CD4-positive, CD25-positive, alpha-beta regulatory T cell (primary cell): ENCODE data around the gene PTPRG. TPM values are rescaled to one million over a fixed set of nuclear protein-coding genes. Genes with fewer than 3 reads are reported as not detected.

Experiments used
- ATAC-seq, 2 donors: fragments of 150-1000 bp; cut with Tn5 transposase; one replicate each; pipeline ENCODE4 v1.10.0; 2021; ENCODE audit warnings: low read depth in 2 of 2, moderate number of reproducible peaks in 2 of 2, moderate library complexity in 1 of 2
- DNase-seq, 3 donors: peaks; one replicate each; pipeline versions ENCODE4 v3.0.0 to v3.0.0-alpha.2; 2012 to 2022; ENCODE audit warnings: mixed read lengths in 1 of 3
- H3K27ac ChIP-seq: one replicate; pipeline ENCODE4 v1.7.0; 2013; ENCODE audit warnings: mild to moderate bottlenecking, low read length; ENCODE audit not compliant: insufficient read depth, poor library complexity, severe bottlenecking
- H3K27me3 ChIP-seq: one replicate; pipeline ENCODE4 v1.7.0; 2013; ENCODE audit warnings: low read length; ENCODE audit not compliant: control insufficient read depth, insufficient read depth
- H3K36me3 ChIP-seq: one replicate; pipeline ENCODE4 v1.7.0; 2013; ENCODE audit warnings: mild to moderate bottlenecking, low read length, moderate library complexity; ENCODE audit not compliant: control insufficient read depth, insufficient read depth
- H3K4me1 ChIP-seq: 2 replicates; pipeline ENCODE4 v1.7.0; 2013; ENCODE audit warnings: mild to moderate bottlenecking, low read length; ENCODE audit not compliant: insufficient read depth, control insufficient read depth, poor library complexity, severe bottlenecking
- H3K4me3 ChIP-seq: one replicate; pipeline ENCODE4 v1.7.0; 2013; ENCODE audit warnings: low read depth, mild to moderate bottlenecking, low read length, moderate library complexity
- H3K9me3 ChIP-seq, 2 experiments: 1 replicate in 1 of 2; 2 replicates in 1 of 2; pipeline ENCODE4 v1.7.0; 2013; ENCODE audit warnings: low read length in 2 of 2, mild to moderate bottlenecking in 1 of 2, moderate library complexity in 1 of 2; ENCODE audit not compliant: control insufficient read depth in 2 of 2
- H3K27ac Mint-ChIP-seq, 3 donors: one replicate each; pipeline ENCODE4 v1.8.0; 2020 to 2022; ENCODE audit warnings: mild to moderate bottlenecking in 3 of 3, mixed read lengths in 3 of 3, moderate library complexity in 2 of 3
- H3K27me3 Mint-ChIP-seq: one replicate; pipeline ENCODE4 v1.8.0; 2022; ENCODE audit warnings: mild to moderate bottlenecking, mixed read lengths
- H3K36me3 Mint-ChIP-seq: one replicate; pipeline ENCODE4 v1.8.0; 2020; ENCODE audit warnings: mixed read lengths
- H3K4me1 Mint-ChIP-seq, 4 donors: one replicate each; pipeline ENCODE4 v1.8.0; 2020 to 2022; ENCODE audit warnings: mixed read lengths in 4 of 4, mild to moderate bottlenecking in 1 of 4
- H3K4me3 Mint-ChIP-seq, 4 donors: one replicate each; pipeline ENCODE4 v1.8.0; 2020 to 2022; ENCODE audit warnings: mild to moderate bottlenecking in 4 of 4, mixed read lengths in 4 of 4, moderate library complexity in 3 of 4
- H3K9me3 Mint-ChIP-seq, 7 donors: one replicate each; pipeline ENCODE4 v1.8.0; 2020 to 2022; ENCODE audit warnings: mixed read lengths in 7 of 7, mild to moderate bottlenecking in 3 of 7, moderate library complexity in 2 of 7
- polyA plus RNA-seq, 4 donors: library from polyadenylated mRNA; unstranded; fragments of 300-500 nt; fragmentation: Illumina TruSeq; gene quantifications; one replicate each; pipeline ENCODE4 v1.2.3, GENCODE V29; 2021
- total RNA-seq: library from RNA; stranded (reverse); gene quantifications from one replicate; pipeline ENCODE4 v1.2.3, GENCODE V29; 2022

Gene PTPRG
- total and polyA plus RNA-seq, 5 donors from 2014 or later: not detected

DNA sequence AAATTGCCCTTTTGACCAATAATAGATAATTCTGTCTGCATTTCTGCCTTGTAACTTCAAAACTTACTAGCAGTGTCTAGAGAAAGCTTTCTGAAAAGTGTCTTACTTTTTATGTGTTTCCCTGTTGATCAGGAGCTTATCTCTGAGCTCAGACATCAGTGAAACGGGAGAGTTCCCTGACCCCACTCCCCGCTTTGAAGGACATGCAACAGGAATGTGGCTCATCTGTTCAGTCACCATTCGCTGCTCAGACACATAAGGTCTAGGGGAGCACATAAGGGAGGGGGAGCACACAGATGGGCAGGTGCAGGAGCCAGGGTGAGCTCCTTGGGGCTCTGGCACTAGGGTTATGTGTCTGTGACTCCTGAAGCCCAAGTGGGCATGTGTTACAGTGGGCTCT lies 607.0 kb downstream of the PTPRG start:
- Histone ChIP-seq H3K9me3 (peaks cover 0 to 2% of the 10 kb centered on the region in 2 experiments), H3K4me1 (no peaks in the 10 kb centered on the region), H3K27ac (no peak overlapping the region), H3K36me3 (no peaks in the 10 kb centered on the region), H3K4me3 (no peak overlapping the region), H3K27me3 (no peaks in the 10 kb centered on the region)
- Mint-ChIP-seq H3K9me3 (peaks cover 0 to 6% (median 4%) of the 10 kb centered on the region in 7 donors), H3K27ac (no peak overlapping the region), H3K27me3 (no peaks in the 10 kb centered on the region), H3K4me1 (no peaks in the 10 kb centered on the region), H3K4me3 (no peak overlapping the region), H3K36me3 (no peaks in the 10 kb centered on the region)
- ATAC-seq (no peak), DNase-seq (no peak)

DNA sequence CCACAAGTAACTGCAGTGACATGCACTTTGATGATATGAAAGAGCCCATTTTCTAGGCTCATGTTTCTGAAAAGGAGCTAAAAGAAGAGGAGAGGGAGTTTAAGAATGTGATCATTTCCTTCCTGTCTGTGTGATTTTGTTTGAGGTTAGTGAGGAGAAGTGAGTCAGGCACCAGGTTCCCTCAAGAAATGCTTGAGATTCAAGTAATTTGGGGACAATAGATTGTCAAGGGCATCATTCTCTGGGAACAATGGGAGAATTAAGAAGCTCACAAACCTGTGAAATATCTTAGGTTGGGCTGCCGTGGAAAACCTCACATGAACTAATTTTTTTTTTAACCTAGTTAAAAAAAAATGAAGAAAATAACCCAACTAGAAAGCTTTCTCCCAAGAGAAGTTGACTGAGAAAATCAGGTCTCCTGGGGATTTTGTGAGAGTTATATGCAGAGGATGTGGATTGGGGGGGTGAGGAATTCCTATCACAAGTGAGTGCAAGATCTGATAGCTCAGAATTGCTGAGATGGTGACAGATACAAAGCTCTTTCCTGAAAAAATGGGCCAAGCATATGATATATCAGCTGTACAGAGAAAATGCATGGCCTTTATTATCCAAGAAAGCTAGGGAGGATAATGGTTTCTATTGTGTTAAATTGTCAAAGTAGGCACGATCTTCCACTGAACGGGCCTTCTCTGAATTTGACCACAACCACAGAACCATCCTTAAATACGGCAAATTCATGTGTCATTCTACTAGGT lies 608.7 kb downstream of the PTPRG start:
- Mint-ChIP-seq H3K9me3 (peaks cover 0 to 6% (median 4%) of the 10 kb centered on the region in 7 donors), H3K36me3 (no peaks in the 10 kb centered on the region), H3K4me3 (no peak overlapping the region), H3K4me1 (no peaks in the 10 kb centered on the region), H3K27ac (no peak overlapping the region), H3K27me3 (no peaks in the 10 kb centered on the region)
- DNase-seq: no peak
- Histone ChIP-seq H3K4me1 (no peaks in the 10 kb centered on the region), H3K4me3 (no peak overlapping the region), H3K36me3 (no peaks in the 10 kb centered on the region), H3K27me3 (no peaks in the 10 kb centered on the region), H3K9me3 (peaks cover 0 to 2% of the 10 kb centered on the region in 2 experiments), H3K27ac (no peak overlapping the region)
- ATAC-seq: no peak

DNA sequence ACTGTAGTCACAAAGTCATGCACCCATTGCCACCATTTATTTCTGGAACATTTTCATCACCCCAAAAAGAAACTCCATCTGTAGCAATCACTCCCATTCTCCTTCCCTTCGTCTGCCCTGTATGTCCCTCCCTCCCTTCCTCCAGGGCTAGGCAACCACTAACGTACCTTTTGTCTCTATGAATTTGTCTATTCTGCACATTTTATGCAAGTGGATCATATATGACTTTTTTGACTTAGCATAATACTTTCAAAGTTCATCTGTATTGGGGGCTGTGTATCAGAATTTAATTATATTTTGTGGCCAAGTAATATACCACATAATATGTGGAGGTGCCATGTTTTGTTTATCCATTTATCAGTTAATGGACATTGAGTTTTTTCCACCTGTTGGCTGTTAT lies 610.4 kb downstream of the PTPRG start:
- Mint-ChIP-seq H3K36me3 (no peaks in the 10 kb centered on the region), H3K4me1 (no peaks in the 10 kb centered on the region), H3K27ac (no peak overlapping the region), H3K27me3 (no peaks in the 10 kb centered on the region), H3K4me3 (no peak overlapping the region), H3K9me3 (peaks cover 0 to 6% (median 4%) of the 10 kb centered on the region in 7 donors)
- Histone ChIP-seq H3K27ac (no peak overlapping the region), H3K36me3 (no peaks in the 10 kb centered on the region), H3K27me3 (no peaks in the 10 kb centered on the region), H3K9me3 (peaks cover 0 to 2% of the 10 kb centered on the region in 2 experiments), H3K4me3 (no peak overlapping the region), H3K4me1 (no peaks in the 10 kb centered on the region)
- no peak for ATAC-seq
- DNase-seq: no peak

DNA sequence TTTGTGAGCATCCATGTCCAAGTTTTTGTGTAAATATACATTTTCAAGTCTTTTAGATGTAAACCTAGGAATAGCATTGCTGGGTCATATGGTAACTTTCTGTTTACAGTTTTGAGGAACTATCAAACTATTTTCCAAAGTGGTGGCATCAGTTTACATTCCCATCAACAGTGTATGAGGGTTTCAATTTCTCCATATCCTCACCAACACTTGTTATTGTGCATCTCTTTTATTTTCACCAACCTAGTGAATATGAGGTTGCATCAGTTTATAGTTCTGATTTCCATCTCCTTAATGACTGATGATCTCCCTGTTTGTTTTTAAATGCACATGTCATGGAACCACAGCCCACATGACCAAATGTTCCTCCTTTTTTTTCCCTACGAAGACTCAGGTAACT lies 610.8 kb downstream of the PTPRG start:
- ATAC-seq: no peak
- Histone ChIP-seq H3K27ac (no peak overlapping the region), H3K4me1 (no peaks in the 10 kb centered on the region), H3K36me3 (no peaks in the 10 kb centered on the region), H3K4me3 (no peak overlapping the region), H3K27me3 (no peaks in the 10 kb centered on the region), H3K9me3 (peaks cover 0 to 2% of the 10 kb centered on the region in 2 experiments)
- no peak for DNase-seq
- Mint-ChIP-seq H3K4me3 (no peak overlapping the region), H3K27ac (no peak overlapping the region), H3K9me3 (peaks cover 0 to 6% (median 4%) of the 10 kb centered on the region in 7 donors), H3K4me1 (no peaks in the 10 kb centered on the region), H3K36me3 (no peaks in the 10 kb centered on the region), H3K27me3 (no peaks in the 10 kb centered on the region)

DNA sequence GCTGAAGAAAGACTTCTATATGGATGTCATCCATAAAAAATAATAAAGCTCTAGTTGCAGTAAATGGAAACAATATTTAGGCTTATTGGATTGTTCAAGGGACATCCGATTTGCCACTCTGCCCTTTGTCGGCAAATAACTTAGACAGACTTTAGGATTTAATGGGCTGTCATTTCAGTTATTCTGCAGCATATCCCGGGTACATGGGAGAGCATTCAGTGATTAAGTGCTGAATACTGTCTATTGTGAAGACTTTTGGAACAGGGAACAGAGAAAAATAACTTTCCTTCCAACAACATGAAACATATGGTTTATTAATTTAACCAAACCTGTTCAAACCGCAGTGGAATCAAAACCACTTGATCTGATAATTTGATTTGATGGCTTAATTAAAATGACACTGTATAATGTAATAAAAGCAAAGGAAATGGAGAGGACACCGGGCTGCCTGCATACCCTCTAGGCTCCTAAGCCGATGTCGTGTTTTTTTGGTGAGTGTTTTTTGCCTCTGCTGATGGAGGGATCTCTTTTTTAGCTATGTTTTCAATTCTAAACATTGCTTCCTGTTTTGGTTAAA lies 612.7 kb downstream of the PTPRG start:
- Histone ChIP-seq H3K27ac (no peak overlapping the region), H3K9me3 (peaks cover 0 to 2% of the 10 kb centered on the region in 2 experiments), H3K4me3 (no peak overlapping the region), H3K27me3 (no peaks in the 10 kb centered on the region), H3K36me3 (no peaks in the 10 kb centered on the region), H3K4me1 (no peaks in the 10 kb centered on the region)
- H3K4me3 Mint-ChIP-seq: no peak overlapping the region
- no peaks in the 10 kb centered on the region for H3K4me1 Mint-ChIP-seq
- no peaks in the 10 kb centered on the region for H3K36me3 Mint-ChIP-seq
- DNase-seq (no peak), ATAC-seq (no peak)
- no peak overlapping the region for H3K27ac Mint-ChIP-seq
- peaks cover 0 to 6% (median 4%) of the 10 kb centered on the region in 7 donors for H3K9me3 Mint-ChIP-seq
- no peaks in the 10 kb centered on the region for H3K27me3 Mint-ChIP-seq

DNA sequence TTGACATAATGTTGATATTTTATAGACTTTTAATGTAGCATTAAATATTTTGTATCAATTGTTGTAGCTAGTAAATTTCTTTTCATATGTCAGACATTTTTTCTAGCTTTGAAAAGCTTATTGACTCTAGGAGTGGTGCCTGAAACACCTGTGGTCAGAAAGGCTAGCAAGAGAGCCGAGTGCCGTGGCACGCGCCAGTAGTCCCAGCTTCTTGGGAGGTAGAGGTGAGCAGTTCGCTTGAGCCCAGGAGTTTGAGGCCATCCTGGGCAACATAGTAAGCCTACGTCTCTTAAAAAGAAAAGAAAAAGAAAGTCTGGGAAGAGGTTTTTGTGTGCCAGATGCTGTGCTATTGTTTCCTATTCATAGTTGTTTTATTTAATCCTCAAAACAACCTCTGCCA lies 613.8 kb downstream of the PTPRG start:
- no peak for DNase-seq
- H3K36me3 ChIP-seq: no peaks in the 10 kb centered on the region
- H3K27me3 Mint-ChIP-seq: no peaks in the 10 kb centered on the region
- peaks cover 0 to 6% (median 4%) of the 10 kb centered on the region in 7 donors for H3K9me3 Mint-ChIP-seq
- no peaks in the 10 kb centered on the region for H3K4me1 ChIP-seq
- H3K27ac Mint-ChIP-seq: no peak overlapping the region
- H3K4me3 ChIP-seq: no peak overlapping the region
- H3K27me3 ChIP-seq: no peaks in the 10 kb centered on the region
- no peaks in the 10 kb centered on the region for H3K36me3 Mint-ChIP-seq
- H3K9me3 ChIP-seq: peaks cover 0 to 2% of the 10 kb centered on the region in 2 experiments
- H3K27ac ChIP-seq: no peak overlapping the region
- H3K4me3 Mint-ChIP-seq: no peak overlapping the region
- H3K4me1 Mint-ChIP-seq: no peaks in the 10 kb centered on the region
- no peak for ATAC-seq

DNA sequence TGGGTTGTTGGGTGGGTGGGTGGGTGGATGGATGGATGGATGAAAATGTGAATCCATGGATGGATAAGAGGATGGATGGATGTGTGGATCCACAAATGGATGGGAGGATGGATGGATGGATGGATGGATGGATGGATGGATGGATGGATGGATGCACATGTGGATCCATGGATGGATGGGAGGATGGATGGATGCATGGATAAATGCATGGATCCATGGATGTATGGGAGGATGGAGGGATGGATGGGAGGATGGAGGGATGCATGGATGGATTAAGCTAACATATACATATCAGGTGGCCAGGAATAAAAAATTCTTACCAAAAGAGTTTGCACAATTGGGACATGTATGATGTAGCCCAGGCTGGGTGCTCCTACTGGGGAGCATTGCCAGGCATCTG lies 616.7 kb downstream of the PTPRG start:
- Mint-ChIP-seq H3K36me3 (no peaks in the 10 kb centered on the region), H3K4me1 (no peaks in the 10 kb centered on the region)
- no peak overlapping the region for H3K4me3 ChIP-seq

More for the DNA sequence above, 616.7 kb downstream of the PTPRG start:
- H3K27ac Mint-ChIP-seq: peak overlapping the region in 1 of 3 donors; percentile 43
- no peaks in the 10 kb centered on the region for H3K27me3 ChIP-seq
- no peak overlapping the region for H3K4me3 Mint-ChIP-seq
- no peak overlapping the region for H3K27ac ChIP-seq
- no peaks in the 10 kb centered on the region for H3K4me1 ChIP-seq
- no peaks in the 10 kb centered on the region for H3K9me3 ChIP-seq
- DNase-seq (no peak), ATAC-seq (no peak)
- no peaks in the 10 kb centered on the region for H3K36me3 ChIP-seq
- H3K9me3 Mint-ChIP-seq: peaks cover 0 to 3% (median 0%) of the 10 kb centered on the region in 7 donors
- no peaks in the 10 kb centered on the region for H3K27me3 Mint-ChIP-seq
